GM03348 (cell line): ENCODE results near the gene UGT2B28.
A peak's percentile ranks its signal among the peaks of the same experiment; 100 is the strongest.
"Not testable (repeated sequence)": the region's sequence is repeated elsewhere in the genome, so short reads cannot be mapped to it uniquely, and the experiment has no call there.

Experiments used
- DNase-seq: peaks from one replicate; pipeline ENCODE4 v3.0.0; 2012; ENCODE audit warnings: low spot score

Gene UGT2B28

DNA sequence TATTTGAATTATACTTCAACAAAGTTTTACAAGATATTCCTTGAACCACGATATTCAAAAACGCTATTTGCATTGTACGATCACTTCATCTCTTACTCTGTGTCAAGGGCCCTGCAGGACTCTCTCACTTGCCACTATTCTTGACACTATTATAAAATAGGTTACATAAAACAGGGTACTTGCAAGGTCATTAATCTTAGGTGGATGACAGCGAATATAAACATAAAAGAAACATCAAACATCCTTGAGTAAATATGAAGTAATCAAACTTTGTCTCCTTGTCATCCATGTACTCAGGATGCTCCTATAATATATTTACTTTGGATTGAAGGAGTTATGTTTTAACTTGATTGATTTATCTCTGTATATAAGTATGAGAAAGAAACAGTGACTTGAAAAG lies at the start of gene UGT2B28:
TSS of gene UGT2B28 (plus strand) at position 395 of the 400 bp plus-strand sequence. CDS start 26 bp downstream, outside the sequence.
- not testable (repeated sequence) for DNase-seq

DNA sequence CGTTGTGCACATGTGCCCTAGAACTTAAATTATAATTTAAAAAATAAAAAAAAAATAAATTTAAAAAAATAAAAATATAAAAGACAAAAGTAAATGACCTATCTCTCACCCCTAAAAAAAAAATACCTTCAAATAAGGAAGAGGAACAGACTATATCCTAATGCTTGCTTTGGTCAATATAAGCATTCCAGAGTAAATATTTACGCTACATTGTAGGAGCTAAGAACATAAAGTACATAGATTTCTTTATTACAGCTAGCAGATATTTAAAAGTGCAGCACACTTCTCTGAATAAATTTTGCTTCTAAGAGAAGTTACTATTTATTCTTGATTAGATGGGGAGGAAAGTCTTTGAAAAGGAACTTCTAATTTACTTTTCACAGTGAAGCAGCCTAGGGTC lies 41.2 kb upstream of the UGT2B28 start:
- no peak for DNase-seq

DNA sequence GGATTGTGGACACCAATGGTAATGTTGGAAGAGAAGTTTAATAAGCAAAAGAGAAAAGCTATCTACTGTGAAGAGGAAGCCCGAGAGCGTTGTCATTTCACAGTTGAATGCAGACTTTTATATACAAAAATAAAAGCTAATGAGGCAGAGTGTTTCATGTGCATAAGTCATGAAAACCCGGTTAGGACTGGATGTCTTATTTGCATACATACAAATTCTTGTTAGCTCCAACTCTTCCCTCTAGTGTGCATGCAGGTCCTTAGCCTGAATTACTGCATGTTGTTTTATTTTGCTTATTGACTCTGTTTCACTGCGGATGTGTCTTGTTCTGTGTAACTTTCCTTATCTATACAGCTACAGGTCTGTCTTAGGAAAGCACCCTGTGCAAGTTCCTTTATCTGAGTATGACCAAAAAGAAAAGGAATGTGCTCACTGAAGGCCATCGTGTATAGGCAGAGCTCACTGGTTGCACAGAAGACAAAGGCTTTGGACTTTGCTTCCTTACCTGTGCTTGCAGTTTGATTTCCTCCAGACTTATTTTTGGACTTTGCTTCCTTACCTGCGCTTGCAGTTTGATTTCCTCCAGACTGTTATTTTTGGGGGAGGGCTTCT lies 40.6 kb upstream of the UGT2B28 start:
- DNase-seq: no peak

DNA sequence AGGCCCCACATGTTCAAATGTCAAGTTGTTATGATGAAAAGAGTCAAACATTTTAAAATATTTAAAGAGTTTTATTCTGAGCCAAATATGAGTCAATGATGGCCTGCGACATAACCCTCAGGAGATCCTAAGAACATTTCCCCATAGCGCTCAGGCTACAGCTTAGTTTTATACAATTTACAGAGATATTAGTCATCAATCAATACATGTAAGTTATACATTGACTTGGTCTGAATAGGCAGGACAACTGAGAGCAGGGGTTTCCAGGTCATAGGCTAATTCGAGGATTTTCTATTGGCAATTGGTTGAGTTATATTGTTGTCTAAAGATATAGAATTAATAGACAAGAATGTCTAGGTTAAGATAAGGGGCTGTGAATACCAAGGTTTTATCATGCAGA lies 39.5 kb upstream of the UGT2B28 start:
- not testable (repeated sequence) for DNase-seq

DNA sequence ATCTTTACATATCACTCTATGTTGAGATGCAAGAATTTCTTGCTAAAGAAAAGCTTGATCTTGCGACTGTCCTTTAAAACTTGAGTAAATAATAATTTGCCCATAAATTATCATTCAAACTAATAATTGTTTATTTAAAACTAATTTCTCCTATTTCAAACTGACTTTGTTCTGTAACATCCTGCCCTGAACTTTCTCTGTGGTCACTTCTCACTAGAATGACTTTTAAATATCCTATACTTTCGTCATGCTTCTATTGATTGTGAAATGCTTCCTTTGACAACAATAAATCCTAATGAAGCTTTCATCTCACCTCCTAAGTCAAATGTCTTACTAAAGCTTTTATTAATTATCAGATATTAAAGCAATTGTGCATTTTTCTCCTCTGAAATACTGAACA lies 38.5 kb upstream of the UGT2B28 start:
- DNase-seq: not testable (repeated sequence)

DNA sequence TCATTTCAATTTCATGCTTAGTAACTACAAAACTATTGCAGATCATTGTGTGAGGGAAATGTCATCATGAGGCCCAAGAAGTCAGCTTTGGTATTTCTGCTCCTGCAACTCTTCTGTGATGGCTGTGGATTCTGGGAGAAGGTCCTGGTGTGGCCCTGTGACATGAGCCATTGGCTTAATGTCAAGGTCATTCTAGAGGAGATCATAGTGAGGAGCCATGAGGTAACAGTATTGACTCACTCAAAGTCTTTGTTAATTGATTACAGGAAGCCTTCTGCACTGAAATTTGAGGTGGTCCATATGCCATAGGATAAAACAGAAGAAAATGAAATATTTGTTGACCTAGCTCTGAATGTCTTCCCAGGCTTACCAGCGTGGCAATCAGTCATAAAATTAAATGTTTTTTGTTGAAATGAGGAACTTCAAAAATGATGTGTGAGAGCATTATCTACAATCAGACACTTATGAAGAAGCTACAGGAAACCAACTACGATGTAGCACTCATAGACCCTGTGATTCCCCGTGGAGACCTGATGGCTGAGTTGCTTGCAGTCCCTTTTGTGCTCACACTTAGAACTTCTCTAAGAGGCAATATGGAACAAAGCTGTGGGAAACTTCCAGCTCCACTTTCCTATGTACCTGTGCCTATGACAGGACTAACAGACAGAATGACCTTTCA lies 37.6 kb upstream of the UGT2B28 start:
- not testable (repeated sequence) for DNase-seq

DNA sequence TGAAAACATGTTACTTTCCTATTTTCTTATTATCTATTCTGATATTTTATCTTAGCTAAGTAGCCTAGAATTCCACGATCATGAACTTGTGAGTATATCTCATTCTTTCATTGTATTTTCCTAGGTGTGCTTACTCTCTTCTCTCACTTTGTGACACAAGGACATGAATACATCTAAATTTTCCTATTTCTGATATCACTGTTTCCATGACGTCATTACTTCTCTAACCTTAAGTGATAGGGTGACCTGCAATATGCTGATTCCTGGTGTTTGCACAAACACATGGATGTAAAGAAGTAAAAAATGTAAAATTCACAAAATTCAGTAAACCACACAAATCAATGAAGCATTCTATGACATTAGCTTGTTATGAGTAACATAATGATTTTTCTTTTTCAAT lies 29.4 kb upstream of the UGT2B28 start:
- not testable (repeated sequence) for DNase-seq

DNA sequence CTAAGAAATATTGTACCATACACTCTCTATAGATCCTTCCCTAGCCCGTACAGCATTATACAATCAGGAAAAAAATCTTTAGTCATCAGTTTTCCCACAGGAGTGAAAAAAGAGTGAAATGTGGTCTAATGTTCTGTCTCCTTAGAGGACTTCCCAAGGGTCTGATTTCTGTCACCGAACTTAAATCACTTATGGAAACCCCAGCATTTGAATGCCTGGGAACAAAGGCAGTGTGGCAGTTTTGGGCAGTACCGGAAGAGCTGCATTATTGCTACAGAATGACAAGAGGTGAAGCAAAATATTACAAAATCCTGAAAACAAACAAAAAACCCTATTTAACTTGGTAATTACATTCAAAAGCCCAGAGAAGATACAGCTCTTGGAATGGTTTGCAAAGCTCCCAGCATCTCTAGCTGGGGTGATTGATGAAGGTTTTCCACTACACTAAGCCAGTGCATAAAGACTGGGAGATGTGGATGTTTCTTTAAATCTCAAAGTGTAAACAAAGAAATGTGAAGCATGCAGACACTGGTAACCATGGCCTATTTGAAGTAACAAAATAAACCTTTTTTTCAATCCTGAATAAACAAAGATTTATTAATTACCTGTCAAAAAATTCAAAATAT lies 27.0 kb upstream of the UGT2B28 start:
- DNase-seq: not testable (repeated sequence)

DNA sequence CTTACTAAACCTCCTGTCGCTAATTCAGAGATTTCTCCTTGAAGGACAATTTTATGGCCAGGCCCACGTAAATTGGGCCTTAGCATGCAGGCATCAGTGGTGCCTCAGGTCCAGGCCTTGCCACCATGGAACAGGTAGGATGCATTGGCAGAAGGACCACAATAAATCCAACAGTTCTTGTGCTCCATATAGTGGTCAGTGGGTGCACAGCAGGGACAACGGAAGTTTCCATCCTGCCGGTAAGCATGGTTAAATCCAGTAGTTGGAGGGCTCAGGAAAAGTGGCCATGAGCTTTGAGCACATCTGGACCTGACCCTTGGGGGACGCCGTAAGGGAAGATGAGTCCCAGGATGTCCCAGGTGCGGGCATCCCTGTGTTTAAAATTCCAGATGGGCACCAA lies 11.7 kb upstream of the UGT2B28 start:
- DNase-seq: not testable (repeated sequence)

DNA sequence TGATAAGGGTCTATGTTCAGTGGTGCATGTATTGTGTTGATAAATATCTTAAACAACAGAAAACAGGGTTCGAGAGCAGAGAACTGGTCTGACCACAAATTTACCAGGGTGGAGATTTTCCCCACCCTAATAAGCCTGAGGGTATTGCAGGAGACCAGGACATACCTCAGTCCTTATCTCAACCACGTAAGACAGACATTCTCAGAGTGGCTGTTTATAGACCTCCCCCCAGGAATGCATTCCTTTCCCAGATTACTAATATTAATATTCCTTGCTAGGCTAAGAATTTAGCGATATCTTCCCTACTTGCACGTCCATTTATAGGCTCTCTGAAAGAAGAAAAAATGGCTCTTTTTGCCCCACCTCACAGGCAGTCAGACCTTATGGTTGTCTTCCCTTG lies 16.1 kb downstream of the UGT2B28 start:
- not testable (repeated sequence) for DNase-seq

DNA sequence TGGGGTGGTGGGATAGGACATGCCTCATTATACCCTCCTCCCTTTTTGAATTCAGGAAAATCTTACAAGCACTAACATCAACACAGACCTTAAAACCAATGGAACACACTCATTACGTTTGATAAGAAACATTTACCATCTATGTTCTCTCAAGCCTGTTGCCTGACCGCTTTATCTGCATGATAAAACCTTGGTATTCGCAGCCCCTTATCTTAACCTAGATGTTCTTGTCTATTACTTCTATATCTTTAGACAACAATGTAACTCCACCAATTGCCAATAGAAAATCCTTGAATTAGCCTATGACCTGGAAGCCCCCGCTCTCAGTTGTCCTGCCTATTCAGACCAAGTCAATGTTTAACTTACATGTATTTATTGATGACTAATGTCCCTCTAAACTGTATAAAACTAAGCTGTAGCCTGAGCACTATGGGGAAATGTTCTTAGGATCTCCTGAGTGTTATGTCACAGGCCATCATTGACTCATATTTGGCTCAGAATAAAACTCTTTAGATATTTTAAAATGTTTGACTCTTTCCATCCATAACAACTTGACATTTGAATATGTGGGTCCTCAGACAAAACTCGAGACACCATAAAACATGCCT lies 28.3 kb downstream of the UGT2B28 start:
- not testable (repeated sequence) for DNase-seq

DNA sequence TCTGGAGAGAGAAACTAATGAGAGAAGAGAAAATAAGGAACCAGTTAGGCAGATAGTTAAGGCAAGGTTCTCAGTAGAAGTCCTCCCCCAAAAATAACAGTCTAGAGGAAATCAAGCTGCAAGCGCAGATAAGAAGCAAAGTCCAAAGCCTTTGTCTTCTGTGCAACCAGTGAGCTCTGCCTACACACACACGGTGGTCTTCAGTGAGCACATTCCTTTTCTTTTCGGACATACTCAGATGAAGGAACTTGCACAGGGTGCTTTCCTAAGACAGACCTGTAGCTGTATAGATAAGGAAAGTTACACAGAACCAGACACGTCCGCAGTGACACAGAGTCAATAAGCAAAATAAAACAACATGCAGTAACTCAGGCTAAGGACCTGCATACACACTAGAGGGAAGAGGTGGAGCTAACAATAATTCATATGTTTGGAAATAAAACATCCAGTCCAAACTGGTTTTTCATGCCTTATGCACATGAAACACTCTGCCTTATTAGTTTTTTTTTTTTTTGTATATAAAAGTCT lies 29.3 kb downstream of the UGT2B28 start:
- DNase-seq: not testable (repeated sequence)

DNA sequence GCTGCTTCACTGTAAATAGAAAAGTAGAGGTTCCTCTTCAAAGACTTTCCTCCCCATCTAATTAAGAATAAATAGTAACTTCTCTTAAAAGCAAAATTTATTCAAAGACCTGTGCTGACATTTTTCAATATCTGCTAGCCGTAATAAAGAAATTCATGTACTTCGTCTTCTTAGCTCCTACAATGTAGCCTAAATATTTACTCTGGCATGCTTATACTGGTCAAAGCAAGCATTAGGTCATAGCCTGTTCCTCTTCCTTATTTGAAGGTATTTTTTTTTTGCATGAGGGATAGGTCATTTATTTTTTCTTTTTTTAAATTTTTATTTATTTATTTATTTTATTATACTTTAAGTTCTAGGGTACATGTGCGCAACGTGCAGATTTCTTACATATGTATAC lies 30.0 kb downstream of the UGT2B28 start:
- not testable (repeated sequence) for DNase-seq

DNA sequence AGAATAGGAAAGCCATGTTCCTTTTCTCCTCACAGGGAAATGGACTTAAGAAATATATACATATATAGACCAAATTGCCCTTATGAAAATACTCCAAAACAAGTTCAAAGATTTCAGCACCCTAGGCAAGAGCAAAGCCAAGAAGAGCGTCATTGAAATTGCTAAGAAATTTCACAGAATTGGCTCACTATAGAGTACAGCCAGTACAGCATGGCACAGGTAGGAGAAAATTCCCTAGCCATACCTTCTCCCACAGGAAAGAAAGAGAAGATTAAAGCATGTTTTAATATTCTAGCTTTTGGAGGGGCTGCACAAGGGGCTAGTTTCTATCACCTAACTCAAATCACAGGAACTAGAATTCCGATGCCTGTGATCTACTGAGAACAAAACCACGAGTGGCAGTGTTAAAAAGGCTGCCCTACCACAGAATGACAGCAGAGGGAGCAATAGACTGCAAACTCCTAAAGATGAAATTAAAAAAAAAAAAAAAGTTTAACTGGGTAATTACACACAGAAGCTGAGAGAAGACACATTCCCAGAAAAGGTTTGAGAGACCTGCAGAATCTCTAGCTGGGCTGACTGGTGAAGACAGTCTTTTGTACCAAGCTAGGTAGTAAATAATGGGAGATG lies 37.5 kb downstream of the UGT2B28 start:
- not testable (repeated sequence) for DNase-seq

DNA sequence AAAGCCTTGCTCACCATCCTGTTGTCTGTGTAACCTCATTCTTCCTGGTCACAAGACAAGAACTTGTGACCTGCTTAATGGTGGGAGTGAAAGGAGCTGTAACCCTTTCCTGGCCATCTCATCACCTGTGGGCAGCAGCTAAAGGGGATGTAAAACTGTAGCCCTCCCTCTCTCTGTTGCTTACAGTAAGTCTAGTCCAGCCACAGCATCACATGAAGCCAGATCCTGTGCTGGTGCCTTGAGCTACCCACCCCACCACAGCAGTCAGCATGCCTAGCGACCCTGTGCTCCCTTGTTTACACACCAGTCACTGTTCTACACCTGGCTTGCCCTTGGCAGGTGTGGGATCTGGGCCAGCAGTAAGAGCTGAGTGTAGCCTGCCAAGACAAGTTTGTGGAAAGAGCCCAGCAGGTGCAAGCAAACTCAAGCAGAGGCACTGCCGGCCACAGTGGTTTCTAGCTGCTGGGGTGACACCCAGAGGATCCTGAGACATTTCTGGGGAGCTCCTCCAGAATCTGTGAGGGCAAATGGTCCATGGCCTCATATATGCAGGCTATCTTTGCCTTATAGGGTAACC lies 41.0 kb downstream of the UGT2B28 start:
- DNase-seq: no peak

DNA sequence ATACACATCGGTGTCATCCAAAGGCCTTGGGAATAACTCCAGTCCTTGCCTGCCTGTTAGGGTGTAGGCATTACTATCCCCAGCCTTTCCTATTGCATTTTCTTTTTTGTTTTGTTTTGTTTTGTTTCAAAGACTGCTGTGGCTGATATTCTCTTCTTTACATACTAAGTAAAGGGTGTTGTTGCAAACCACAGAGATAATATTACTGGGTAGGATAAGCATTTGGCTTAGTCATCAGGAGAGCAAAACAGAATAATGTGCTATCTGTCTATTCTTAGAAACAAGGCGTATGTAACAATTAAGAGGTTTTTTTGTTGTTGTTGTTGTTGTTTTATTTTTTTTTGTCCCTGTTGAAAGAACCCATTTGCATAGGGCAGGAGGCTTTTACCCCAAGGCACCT lies 41.8 kb downstream of the UGT2B28 start:
- DNase-seq: peak; percentile 26

DNA sequence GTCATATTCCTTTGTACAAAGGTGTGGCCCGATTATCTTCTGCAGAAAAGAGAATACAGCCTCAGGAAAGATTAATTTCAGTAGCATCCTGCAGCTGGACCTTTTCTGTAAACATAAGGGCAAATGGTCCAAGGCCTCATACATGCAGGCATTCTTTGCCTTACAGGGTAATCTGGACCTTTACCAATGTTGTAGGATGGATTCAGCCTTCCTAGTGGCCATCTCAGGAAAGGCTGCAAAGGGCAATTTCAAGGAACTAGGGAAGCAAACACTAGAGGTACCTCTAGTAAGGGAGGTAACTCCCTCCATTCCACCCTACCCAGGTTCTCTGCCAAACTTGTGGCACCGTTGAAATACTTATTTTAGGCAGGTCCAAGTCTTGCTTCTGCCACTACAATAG lies 43.0 kb downstream of the UGT2B28 start:
- no peak for DNase-seq

DNA sequence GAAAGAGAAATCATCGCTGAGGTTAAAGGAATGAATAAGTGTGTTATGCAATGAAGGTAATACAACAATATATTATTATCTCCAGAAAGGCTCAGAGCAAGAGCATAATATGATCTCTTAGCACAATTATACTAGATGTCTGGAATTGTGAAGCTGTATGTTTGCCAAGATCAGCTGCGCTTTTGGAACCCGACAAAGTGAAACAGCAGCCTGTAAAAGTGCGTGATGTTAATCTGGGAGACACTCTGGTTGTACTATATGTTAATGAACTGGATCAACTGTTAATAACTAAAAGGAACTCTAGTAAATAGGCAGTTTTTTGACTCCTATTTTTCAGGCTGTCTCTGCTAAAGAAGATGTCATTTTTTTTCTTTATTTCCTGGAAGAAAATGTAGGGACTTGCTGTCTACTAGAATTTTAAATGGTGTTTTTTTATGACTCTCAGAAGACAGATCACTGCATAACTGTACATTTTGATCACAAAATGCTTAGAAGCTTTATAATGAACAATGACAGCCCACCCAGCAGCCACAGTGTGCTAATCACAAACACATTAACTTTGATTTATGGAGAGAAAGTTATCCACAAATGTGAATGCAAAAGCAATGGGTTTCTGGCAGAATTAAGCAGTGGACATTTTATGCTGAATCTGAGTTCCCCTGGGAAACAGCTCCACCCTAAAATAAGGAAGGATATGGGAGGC lies 50.2 kb downstream of the UGT2B28 start:
- DNase-seq: no peak

DNA sequence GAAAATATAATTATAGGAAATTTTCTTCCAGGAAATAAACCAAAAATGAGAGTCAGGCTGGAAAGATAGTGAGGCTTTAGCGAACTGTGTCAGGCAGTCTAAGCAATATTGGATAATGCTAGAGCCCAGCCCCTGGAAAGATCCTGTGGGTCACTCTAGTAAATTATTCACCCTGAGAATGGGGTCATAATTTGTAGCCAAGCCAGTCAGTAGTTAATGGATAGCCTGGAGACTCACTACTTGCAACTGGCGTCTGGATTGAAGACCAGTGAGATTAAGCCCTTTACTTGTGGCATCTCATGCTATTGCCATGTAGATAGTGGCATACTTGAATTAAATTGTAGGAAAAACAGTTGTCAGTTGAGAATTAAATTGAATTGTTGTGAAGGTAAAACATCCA lies 51.0 kb downstream of the UGT2B28 start:
- DNase-seq: not testable (repeated sequence)

DNA sequence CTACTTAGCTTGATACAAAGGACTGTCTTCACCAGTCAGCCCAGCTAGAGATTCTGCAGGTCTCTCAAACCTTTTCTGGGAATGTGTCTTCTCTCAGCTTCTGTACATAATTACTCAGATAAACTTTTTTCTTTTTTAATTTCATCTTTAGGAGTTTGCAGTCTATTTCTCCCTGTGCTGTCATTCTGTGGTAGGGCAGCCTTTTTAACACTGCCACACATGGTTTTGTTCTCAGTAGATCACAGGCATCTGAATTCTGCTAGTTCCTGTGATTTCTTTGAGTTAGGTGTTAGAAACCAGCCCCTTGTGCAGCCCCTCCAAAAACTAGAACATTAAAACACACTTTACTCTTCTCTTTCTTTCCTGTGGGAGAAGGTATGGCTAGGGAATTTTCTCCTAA lies 55.2 kb downstream of the UGT2B28 start:
- DNase-seq: not testable (repeated sequence)

DNA sequence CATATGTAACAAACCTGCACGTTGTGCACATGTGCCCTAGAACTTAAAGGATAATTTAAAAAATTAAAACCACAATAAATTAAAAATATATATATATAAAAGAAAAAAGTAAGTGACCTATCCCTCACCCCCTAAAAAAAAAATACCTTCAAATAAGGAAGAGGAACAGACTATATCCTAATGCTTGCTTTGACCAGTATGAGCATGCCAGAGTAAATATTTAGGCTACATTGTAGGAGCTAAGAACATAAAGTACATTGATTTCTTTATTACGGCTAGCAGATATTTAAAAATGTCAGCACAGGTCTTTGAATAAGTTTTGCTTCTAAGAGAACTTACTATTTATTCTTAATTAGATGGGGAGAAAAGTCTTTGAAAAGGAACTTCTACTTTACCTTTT lies 62.8 kb downstream of the UGT2B28 start:
- not testable (repeated sequence) for DNase-seq
